H9 (cell line): ENCODE results near the gene STK10. TPM values are rescaled to one million over a fixed set of nuclear protein-coding genes. Genes with fewer than 3 reads are reported as not detected.

ENCODE experiments used
- DNase-seq: peaks from one replicate; pipeline ENCODE4 v3.0.0-alpha.2; 2017
- H2AFZ ChIP-seq: one replicate; pipeline ENCODE4 v1.6.1; 2013; ENCODE audit warnings: mild to moderate bottlenecking, low read length, control low read depth, moderate library complexity
- H2AK5ac ChIP-seq: 2 replicates; pipeline ENCODE4 v1.6.1; 2013; ENCODE audit warnings: low read length, control low read depth, mixed read lengths; ENCODE audit not compliant: insufficient read length
- H2BK120ac ChIP-seq: one replicate; pipeline ENCODE4 v1.6.1; 2013; ENCODE audit warnings: low read depth, mild to moderate bottlenecking, low read length, control low read depth, inconsistent platforms; ENCODE audit not compliant: poor library complexity, severe bottlenecking
- H2BK12ac ChIP-seq: 2 replicates; pipeline ENCODE4 v1.6.1; 2013; ENCODE audit warnings: low read length, control low read depth, mixed read lengths, low read depth; ENCODE audit not compliant: insufficient read length
- H2BK15ac ChIP-seq: 2 replicates; pipeline ENCODE4 v1.6.1; 2013; ENCODE audit warnings: low read depth, low read length, control low read depth
- H2BK20ac ChIP-seq: one replicate; pipeline ENCODE4 v1.6.1; 2013; ENCODE audit warnings: low read depth, mild to moderate bottlenecking, low read length, control low read depth, inconsistent platforms; ENCODE audit not compliant: poor library complexity, severe bottlenecking
- H2BK5ac ChIP-seq: 2 replicates; pipeline ENCODE4 v1.6.1; 2013; ENCODE audit warnings: low read length, control low read depth, mixed read lengths; ENCODE audit not compliant: insufficient read length
- H3K14ac ChIP-seq: 2 replicates; pipeline ENCODE4 v1.6.1; 2013; ENCODE audit warnings: low read length, control low read depth; ENCODE audit not compliant: insufficient read depth
- H3K18ac ChIP-seq: 2 replicates; pipeline ENCODE4 v1.6.1; 2013; ENCODE audit warnings: low read depth, mild to moderate bottlenecking, mixed read lengths, low read length, control low read depth; ENCODE audit not compliant: insufficient read length
- H3K23ac ChIP-seq: 2 replicates; pipeline ENCODE4 v1.6.1; 2013; ENCODE audit warnings: low read length, control low read depth, mixed read lengths, low read depth; ENCODE audit not compliant: insufficient read length
- H3K23me2 ChIP-seq: 2 replicates; pipeline ENCODE4 v1.6.1; 2013; ENCODE audit warnings: low read depth, mild to moderate bottlenecking, mixed read lengths, low read length, control low read depth; ENCODE audit not compliant: insufficient read length, poor library complexity, severe bottlenecking
- H3K27ac ChIP-seq: 2 replicates; pipeline ENCODE4 v1.5.1; 2013; ENCODE audit warnings: low read length, control low read depth, mixed read lengths, low read depth; ENCODE audit not compliant: insufficient read length
- H3K27me3 ChIP-seq: 2 replicates; pipeline ENCODE4 v1.6.1; 2013; ENCODE audit warnings: low read length, control low read depth, inconsistent platforms; ENCODE audit not compliant: insufficient read depth
- H3K4ac ChIP-seq: 2 replicates; pipeline ENCODE4 v1.6.1; 2013; ENCODE audit warnings: low read depth, mild to moderate bottlenecking, control low read depth, inconsistent platforms, low read length, moderate library complexity
- H3K4me1 ChIP-seq: 2 replicates; pipeline ENCODE4 v1.6.1; 2013; ENCODE audit warnings: low read length, control low read depth, inconsistent platforms; ENCODE audit not compliant: insufficient read depth
- H3K4me2 ChIP-seq: 2 replicates; pipeline ENCODE4 v1.6.1; 2013; ENCODE audit warnings: low read length, control low read depth, mixed read lengths; ENCODE audit not compliant: insufficient read length, insufficient read depth
- H3K56ac ChIP-seq: 2 replicates; pipeline ENCODE4 v1.6.1; 2013; ENCODE audit warnings: low read depth, mild to moderate bottlenecking, mixed read lengths, low read length, control low read depth; ENCODE audit not compliant: insufficient read length
- H3K79me1 ChIP-seq: 2 replicates; pipeline ENCODE4 v1.6.1; 2013; ENCODE audit warnings: low read depth, mild to moderate bottlenecking, moderate library complexity, low read length, control low read depth, inconsistent platforms; ENCODE audit not compliant: insufficient read depth, poor library complexity, severe bottlenecking
- H3K79me2 ChIP-seq: 2 replicates; pipeline ENCODE4 v1.6.1; 2013; ENCODE audit warnings: low read length, control low read depth, inconsistent platforms; ENCODE audit not compliant: insufficient read depth
- H3K9ac ChIP-seq: 2 replicates; pipeline ENCODE4 v1.6.1; 2013; ENCODE audit warnings: low read length, control low read depth, mixed read lengths; ENCODE audit not compliant: insufficient read length; ENCODE audit errors: extremely low read depth
- H3K9me3 ChIP-seq: one replicate; pipeline ENCODE4 v1.6.1; 2013; ENCODE audit warnings: low read depth, low read length, inconsistent platforms; ENCODE audit not compliant: control insufficient read depth
- H3T11ph ChIP-seq: one replicate; pipeline ENCODE4 v1.6.1; 2013; ENCODE audit warnings: mild to moderate bottlenecking, low read length, control low read depth, inconsistent platforms
- H4K20me1 ChIP-seq: one replicate; pipeline ENCODE4 v1.6.1; 2013; ENCODE audit not compliant: control insufficient read depth, insufficient read length, insufficient read depth
- H4K5ac ChIP-seq: 2 replicates; pipeline ENCODE4 v1.6.1; 2013; ENCODE audit warnings: low read depth, mild to moderate bottlenecking, mixed read lengths, low read length, control low read depth; ENCODE audit not compliant: insufficient read length
- H4K8ac ChIP-seq: replicated peaks from 2 replicates; pipeline ENCODE4 v1.6.1; 2013; ENCODE audit warnings: low read length, control low read depth, mixed read lengths, low read depth; ENCODE audit not compliant: insufficient read length
- H4K91ac ChIP-seq: 2 replicates; pipeline ENCODE4 v1.6.1; 2013; ENCODE audit warnings: low read depth, mild to moderate bottlenecking, moderate library complexity, mixed read lengths, low read length, control low read depth; ENCODE audit not compliant: insufficient read length
- H3K27ac Mint-ChIP-seq, 3 experiments: 2 replicates in 2 of 3; 3 replicates in 1 of 3; pipeline ENCODE4 v1.8.0; 2020 to 2021; ENCODE audit warnings: mixed read lengths in 3 of 3, mild to moderate bottlenecking in 1 of 3, moderate library complexity in 1 of 3
- H3K27me3 Mint-ChIP-seq: 2 replicates; pipeline ENCODE4 v1.8.0; 2021; ENCODE audit warnings: low read depth, mild to moderate bottlenecking, moderate library complexity, mixed read lengths
- H3K36me3 Mint-ChIP-seq, 3 experiments: 2 replicates in 2 of 3; 3 replicates in 1 of 3; pipeline ENCODE4 v1.8.0; 2020 to 2021; ENCODE audit warnings: low read depth in 3 of 3, mixed read lengths in 3 of 3; ENCODE audit not compliant: insufficient read depth in 1 of 3
- H3K4me1 Mint-ChIP-seq, 2 experiments: 2 replicates each; pipeline ENCODE4 v1.8.0; 2020; ENCODE audit warnings: mixed read lengths in 2 of 2
- H3K4me3 Mint-ChIP-seq, 2 experiments: 2 replicates in 1 of 2; 3 replicates in 1 of 2; pipeline ENCODE4 v1.8.0; 2020 to 2021; ENCODE audit warnings: mild to moderate bottlenecking in 2 of 2, mixed read lengths in 2 of 2, moderate library complexity in 1 of 2
- H3K9me3 Mint-ChIP-seq, 2 experiments: 2 replicates in 1 of 2; 3 replicates in 1 of 2; pipeline ENCODE4 v1.8.0; 2020; ENCODE audit warnings: mild to moderate bottlenecking in 2 of 2, mixed read lengths in 2 of 2, moderate library complexity in 1 of 2
- WGBS: extraction: QIAGEN DNeasy Blood & Tissue Kit; methylation state at CpG from one replicate; pipeline ENCODE4 v1.1.7; 2013; ENCODE audit warnings: missing lambda C conversion rate, low lambda C conversion rate, mixed read lengths; ENCODE audit not compliant: insufficient read length; ENCODE audit errors: extremely low coverage; 5-methylcytosine and 5-hydroxymethylcytosine counted together
- total RNA-seq: library from RNA; stranded (reverse); gene quantifications from 2 replicates; pipeline ENCODE4 v1.2.1, GENCODE V29; 2021
- TF ChIP-seq, protein P1 (sequence below): fragments of 200-600 bp; sonication (generic); conservative IDR thresholded peaks from 3 replicates; pipeline ENCODE4 v1.8.0; 2021; ENCODE audit warnings: antibody characterized with exemption, mild to moderate bottlenecking

Gene STK10
- total RNA-seq, 1 experiment from 2014 or later, result 14.6 TPM

DNA sequence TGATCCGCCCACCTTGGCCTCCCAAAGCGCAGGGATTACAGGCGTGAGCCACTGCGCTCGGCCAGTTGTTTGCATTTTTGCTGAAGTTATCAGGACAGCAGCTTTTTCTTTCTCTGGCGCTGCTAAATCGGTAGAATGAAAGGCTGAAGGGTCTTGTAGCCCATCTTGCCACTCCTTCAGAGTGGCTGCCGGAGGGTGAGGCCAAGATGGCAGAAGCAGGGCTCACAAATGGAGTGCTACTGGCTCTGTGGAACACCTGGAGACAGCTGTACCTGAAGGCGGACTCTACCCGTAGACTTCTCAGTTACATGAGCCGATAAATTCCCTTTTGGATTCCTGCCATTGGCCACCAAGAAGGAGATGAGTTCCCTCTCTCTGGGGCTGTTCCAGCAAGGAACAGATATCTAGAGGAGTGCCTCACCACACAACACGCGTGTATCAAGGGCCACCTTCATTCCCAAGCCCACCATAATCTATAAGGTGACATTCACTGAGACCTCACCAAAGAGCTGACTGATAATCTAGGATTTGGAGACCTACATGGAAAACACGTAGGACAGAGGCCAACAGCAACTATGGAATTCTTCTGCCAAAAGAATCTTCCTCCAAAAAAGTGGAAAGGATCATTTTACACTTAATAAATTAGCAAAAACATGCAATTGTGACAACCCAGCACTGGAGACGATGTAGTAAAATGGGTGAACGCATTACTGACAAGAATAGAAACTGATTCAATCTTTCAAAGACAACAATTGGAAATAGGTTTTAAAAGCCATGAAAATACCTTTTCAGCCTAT, 21.8 kb downstream of the STK10 start:
- no peak overlapping the region for H3K14ac ChIP-seq
- no peaks in the 10 kb centered on the region for H3K23me2 ChIP-seq
- no peak overlapping the region for H2AFZ ChIP-seq
- H3K4me1 Mint-ChIP-seq, result peaks cover 15 to 20% of the 10 kb centered on the region in 2 experiments
- WGBS, result no CpG with 5 or more reads among the region's 16 CpGs
- no peaks in the 10 kb centered on the region for H4K20me1 ChIP-seq
- no peaks in the 10 kb centered on the region for H3K9me3 Mint-ChIP-seq
- no peak overlapping the region for H3K4me3 Mint-ChIP-seq
- no peak overlapping the region for H3K27ac Mint-ChIP-seq
- H3T11ph ChIP-seq, result no peak overlapping the region
- no peak overlapping the region for H4K8ac ChIP-seq
- H3K4me1 ChIP-seq, result no peaks in the 10 kb centered on the region
- no peaks in the 10 kb centered on the region for H3K27me3 Mint-ChIP-seq
- H3K18ac ChIP-seq, result no peak overlapping the region
- H3K9me3 ChIP-seq, result no peaks in the 10 kb centered on the region
- no peak overlapping the region for H3K23ac ChIP-seq
- H3K27ac ChIP-seq, result no peak overlapping the region
- TF ChIP-seq, protein P1, sequence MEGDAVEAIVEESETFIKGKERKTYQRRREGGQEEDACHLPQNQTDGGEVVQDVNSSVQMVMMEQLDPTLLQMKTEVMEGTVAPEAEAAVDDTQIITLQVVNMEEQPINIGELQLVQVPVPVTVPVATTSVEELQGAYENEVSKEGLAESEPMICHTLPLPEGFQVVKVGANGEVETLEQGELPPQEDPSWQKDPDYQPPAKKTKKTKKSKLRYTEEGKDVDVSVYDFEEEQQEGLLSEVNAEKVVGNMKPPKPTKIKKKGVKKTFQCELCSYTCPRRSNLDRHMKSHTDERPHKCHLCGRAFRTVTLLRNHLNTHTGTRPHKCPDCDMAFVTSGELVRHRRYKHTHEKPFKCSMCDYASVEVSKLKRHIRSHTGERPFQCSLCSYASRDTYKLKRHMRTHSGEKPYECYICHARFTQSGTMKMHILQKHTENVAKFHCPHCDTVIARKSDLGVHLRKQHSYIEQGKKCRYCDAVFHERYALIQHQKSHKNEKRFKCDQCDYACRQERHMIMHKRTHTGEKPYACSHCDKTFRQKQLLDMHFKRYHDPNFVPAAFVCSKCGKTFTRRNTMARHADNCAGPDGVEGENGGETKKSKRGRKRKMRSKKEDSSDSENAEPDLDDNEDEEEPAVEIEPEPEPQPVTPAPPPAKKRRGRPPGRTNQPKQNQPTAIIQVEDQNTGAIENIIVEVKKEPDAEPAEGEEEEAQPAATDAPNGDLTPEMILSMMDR, result no peak
- no peak overlapping the region for H3K56ac ChIP-seq
- no peak overlapping the region for H2BK12ac ChIP-seq
- H2BK120ac ChIP-seq, result no peak overlapping the region
- peaks cover 2% of the 10 kb centered on the region for H3K79me1 ChIP-seq
- DNase-seq, result no peak
- no peaks in the 10 kb centered on the region for H3K27me3 ChIP-seq
- H4K5ac ChIP-seq, result no peak overlapping the region
- H3K4me2 ChIP-seq, result no peak overlapping the region
- H4K91ac ChIP-seq, result no peak overlapping the region
- H3K36me3 Mint-ChIP-seq, result no peaks in the 10 kb centered on the region; a peak in 1 of 7 replicates
- no peak overlapping the region for H3K4ac ChIP-seq
- no peak overlapping the region for H2AK5ac ChIP-seq
- H3K79me2 ChIP-seq, result no peaks in the 10 kb centered on the region
- no peak overlapping the region for H2BK20ac ChIP-seq
- H2BK5ac ChIP-seq, result no peak overlapping the region
- no peak overlapping the region for H2BK15ac ChIP-seq
- H3K9ac ChIP-seq, result no peak overlapping the region
